ENCODE data around the gene UMOD. TPM values are rescaled to one million over a fixed set of nuclear protein-coding genes. Genes with fewer than 3 reads are reported as not detected.
"Not testable (repeated sequence)": the region's sequence is repeated elsewhere in the genome, so short reads cannot be mapped to it uniquely, and the experiment has no call there.

The UMOD gene
- total and polyA plus RNA-seq, 7 donors, result not detected

DNA sequence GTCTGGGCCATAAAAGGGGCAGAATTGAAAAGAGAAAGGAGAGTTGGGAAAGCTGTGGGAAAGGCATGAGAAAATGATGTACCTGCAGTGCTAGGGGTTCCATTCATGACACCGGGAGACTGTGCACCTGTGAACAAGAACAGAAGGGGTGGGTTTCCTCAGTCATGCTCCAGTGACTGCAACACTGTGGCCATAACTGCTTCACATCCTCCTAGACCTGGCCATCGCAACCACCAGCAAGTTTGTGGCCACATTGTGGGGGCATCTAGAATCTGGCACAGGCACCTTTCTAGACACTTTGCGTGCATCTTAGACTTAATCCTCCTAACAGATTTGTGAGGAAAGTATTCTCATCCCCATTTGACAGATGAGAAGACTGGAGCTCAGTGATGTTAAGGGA is 37.9 kb downstream of the UMOD start:
- no peaks in the 10 kb centered on the region for H3K4me1 ChIP-seq
- no peaks in the 10 kb centered on the region for H3K27me3 ChIP-seq (ENCODE audit: insufficient read depth in 3 of 3, low read length in 2 of 3)
- no peaks in the 10 kb centered on the region for H3K36me3 ChIP-seq (ENCODE audit: insufficient read depth in 1 of 2, low read depth in 1 of 2)
- no peak overlapping the region for H3K27ac ChIP-seq
- H3K9me3 ChIP-seq, result no peaks in the 10 kb centered on the region
- TF ChIP-seq, protein P1, sequence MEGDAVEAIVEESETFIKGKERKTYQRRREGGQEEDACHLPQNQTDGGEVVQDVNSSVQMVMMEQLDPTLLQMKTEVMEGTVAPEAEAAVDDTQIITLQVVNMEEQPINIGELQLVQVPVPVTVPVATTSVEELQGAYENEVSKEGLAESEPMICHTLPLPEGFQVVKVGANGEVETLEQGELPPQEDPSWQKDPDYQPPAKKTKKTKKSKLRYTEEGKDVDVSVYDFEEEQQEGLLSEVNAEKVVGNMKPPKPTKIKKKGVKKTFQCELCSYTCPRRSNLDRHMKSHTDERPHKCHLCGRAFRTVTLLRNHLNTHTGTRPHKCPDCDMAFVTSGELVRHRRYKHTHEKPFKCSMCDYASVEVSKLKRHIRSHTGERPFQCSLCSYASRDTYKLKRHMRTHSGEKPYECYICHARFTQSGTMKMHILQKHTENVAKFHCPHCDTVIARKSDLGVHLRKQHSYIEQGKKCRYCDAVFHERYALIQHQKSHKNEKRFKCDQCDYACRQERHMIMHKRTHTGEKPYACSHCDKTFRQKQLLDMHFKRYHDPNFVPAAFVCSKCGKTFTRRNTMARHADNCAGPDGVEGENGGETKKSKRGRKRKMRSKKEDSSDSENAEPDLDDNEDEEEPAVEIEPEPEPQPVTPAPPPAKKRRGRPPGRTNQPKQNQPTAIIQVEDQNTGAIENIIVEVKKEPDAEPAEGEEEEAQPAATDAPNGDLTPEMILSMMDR (IDR thresholded peaks at IDR 0.05), result no peak
- intact Hi-C loops (cut with DNase I), result no loop called here
- ATAC-seq (no peak), DNase-seq (no peak)
- 81 to 91% (median 91%) methylated on average over 3 of the region's 3 CpGs for WGBS, 3 donors
- no peak overlapping the region for H3K4me3 ChIP-seq

GRCh38 chr16:20313741-20314140 is 38.8 kb downstream of the UMOD start:
- no peaks in the 10 kb centered on the region for H3K4me1 ChIP-seq
- no peaks in the 10 kb centered on the region for H3K27me3 ChIP-seq (ENCODE audit: insufficient read depth in 3 of 3, low read length in 2 of 3)
- ATAC-seq (no peak), DNase-seq (no peak)
- intact Hi-C loops (cut with DNase I), result no loop called here
- WGBS, 3 donors, result 84 to 96% (median 92%) methylated on average over 3 of the region's 3 CpGs
- no peak overlapping the region for H3K27ac ChIP-seq
- no peaks in the 10 kb centered on the region for H3K36me3 ChIP-seq (ENCODE audit: insufficient read depth in 1 of 2, low read depth in 1 of 2)
- no peaks in the 10 kb centered on the region for H3K9me3 ChIP-seq
- TF ChIP-seq, protein P1 (IDR thresholded peaks at IDR 0.05), result no peak
- no peak overlapping the region for H3K4me3 ChIP-seq

DNA sequence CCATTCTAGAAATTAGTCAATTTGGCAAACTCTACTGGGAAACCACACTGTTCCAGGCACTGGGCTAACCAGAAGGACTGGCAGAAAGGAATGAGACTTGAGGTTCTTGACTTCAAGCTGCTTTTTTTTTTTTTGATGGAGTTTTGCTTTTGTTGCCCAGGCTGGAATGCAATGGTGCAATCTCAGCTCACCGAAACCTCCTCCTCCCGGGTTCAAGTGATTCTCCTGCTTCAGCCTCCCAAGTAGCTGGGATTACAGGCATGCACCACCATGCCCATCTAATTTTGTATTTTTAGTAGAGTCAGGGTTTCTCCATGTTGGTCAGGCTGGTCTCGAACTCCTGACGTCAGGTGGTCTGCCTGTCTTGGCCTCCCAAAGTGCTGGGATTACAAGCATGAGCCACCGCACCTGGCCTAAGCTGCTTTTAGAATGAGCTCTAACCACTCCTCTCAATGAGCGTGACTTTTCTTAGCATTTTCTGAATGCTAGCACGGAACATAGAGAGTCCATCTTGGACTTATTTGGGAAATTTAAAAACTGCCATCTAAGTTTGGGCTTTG is 39.9 kb downstream of the UMOD start:
- H3K27me3 ChIP-seq (ENCODE audit: insufficient read depth in 3 of 3, low read length in 2 of 3); H3K4me3 ChIP-seq; DNase-seq; H3K36me3 ChIP-seq (ENCODE audit: insufficient read depth in 1 of 2, low read depth in 1 of 2); H3K27ac ChIP-seq; H3K9me3 ChIP-seq; ATAC-seq; intact Hi-C loops (cut with DNase I); H3K4me1 ChIP-seq: not testable (repeated sequence)
- WGBS, 3 donors, result 84 to 86% (median 84%) methylated on average over 7 of the region's 7 CpGs

DNA sequence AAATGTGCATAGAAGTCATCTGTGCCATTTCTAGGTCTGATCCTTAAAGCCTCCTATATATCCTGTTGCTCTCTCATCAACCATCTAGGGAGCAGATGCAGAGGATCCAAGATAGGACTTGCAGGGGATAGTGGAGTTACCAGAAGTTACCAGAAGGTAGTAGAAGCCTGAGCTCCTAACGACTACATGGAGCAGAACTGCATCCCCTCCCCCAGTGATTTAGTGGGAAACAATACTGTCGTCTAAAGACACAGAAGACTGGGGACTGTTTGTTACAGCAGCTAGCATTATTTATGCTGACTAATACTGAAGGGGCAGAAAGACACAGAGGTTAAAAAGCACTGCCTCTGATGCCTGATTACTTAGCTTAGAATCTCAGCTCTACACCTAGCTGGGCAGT is 41.0 kb downstream of the UMOD start:
- no peak for ATAC-seq
- WGBS, 3 donors, result 57 to 60% (median 57%) methylated on average over 2 of the region's 2 CpGs
- Histone ChIP-seq H3K27me3 (ENCODE audit: insufficient read depth in 3 of 3, low read length in 2 of 3) (peaks cover 0 to 4% (median 0%) of the 10 kb centered on the region in 3 donors), H3K4me1 (no peaks in the 10 kb centered on the region), H3K27ac (no peak overlapping the region), H3K36me3 (ENCODE audit: insufficient read depth in 1 of 2, low read depth in 1 of 2) (no peaks in the 10 kb centered on the region), H3K4me3 (no peak overlapping the region), H3K9me3 (no peaks in the 10 kb centered on the region)
- no peak for DNase-seq
- TF ChIP-seq, protein P1 (IDR thresholded peaks at IDR 0.05), result no peak
- intact Hi-C loops (cut with DNase I), result no loop called here

- peaks cover 0 to 4% (median 0%) of the 10 kb centered on the region in 3 donors for H3K27me3 ChIP-seq (ENCODE audit: insufficient read depth in 3 of 3, low read length in 2 of 3)
- no peaks in the 10 kb centered on the region for H3K4me1 ChIP-seq
- H3K9me3 ChIP-seq, result no peaks in the 10 kb centered on the region
- TF ChIP-seq, protein P1 (IDR thresholded peaks at IDR 0.05), result no peak
- no peak overlapping the region for H3K27ac ChIP-seq
- H3K36me3 ChIP-seq (ENCODE audit: insufficient read depth in 1 of 2, low read depth in 1 of 2), result no peaks in the 10 kb centered on the region
- WGBS, 3 donors, result 77 to 78% (median 78%) methylated on average over 11 of the region's 11 CpGs
- DNase-seq (no peak), ATAC-seq (no peak)
- intact Hi-C loops (cut with DNase I), result no loop called here
- no peak overlapping the region for H3K4me3 ChIP-seq
Observed at GRCh38 chr16:20310421-20311395, 41.8 kb downstream of the UMOD start.

All from psoas muscle (tissue), 8 donors.